Measurements from ENCODE around the gene MBD5. TPM values are rescaled to one million over a fixed set of nuclear protein-coding genes. Genes with fewer than 3 reads are reported as not detected.

Gene MBD5
- total RNA-seq, 1 experiment from 2014 or later, result 33.7 TPM

DNA sequence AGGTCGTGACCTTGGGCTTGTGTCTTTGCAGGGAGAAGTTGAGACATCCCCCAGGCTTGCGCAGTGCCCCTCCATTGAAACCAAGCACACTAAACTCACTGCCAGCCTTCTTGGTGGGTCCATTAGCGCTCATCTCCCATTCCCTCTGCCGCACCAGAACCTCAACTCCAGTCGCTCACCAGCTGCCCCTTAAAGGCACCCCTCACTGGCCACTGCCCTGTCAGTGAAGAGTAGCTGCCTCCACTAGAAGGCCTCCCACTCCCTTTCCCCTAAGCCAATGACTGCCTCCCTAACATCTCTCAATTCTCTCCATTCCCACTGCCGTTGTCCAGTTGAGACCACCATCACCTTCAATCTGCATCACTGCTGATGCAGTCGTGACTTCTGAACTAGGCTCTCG lies 508.9 kb downstream of the MBD5 start:
- TF ChIP-seq, protein P1, sequence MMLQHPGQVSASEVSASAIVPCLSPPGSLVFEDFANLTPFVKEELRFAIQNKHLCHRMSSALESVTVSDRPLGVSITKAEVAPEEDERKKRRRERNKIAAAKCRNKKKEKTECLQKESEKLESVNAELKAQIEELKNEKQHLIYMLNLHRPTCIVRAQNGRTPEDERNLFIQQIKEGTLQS (CRISPR knock-in tag; conservative IDR thresholded peaks at IDR 0.05), result no peak
- no peak for TF ChIP-seq NFYB (CRISPR knock-in tag; conservative IDR thresholded peaks at IDR 0.05; ENCODE audit: low read depth)
- no peak for TF ChIP-seq SP1 (CRISPR knock-in tag; conservative IDR thresholded peaks at IDR 0.05)
- TF ChIP-seq ZNF512 (CRISPR knock-in tag; IDR thresholded peaks at IDR 0.05; ENCODE audit: borderline replicate concordance), result no peak
- TF ChIP-seq, protein P2, sequence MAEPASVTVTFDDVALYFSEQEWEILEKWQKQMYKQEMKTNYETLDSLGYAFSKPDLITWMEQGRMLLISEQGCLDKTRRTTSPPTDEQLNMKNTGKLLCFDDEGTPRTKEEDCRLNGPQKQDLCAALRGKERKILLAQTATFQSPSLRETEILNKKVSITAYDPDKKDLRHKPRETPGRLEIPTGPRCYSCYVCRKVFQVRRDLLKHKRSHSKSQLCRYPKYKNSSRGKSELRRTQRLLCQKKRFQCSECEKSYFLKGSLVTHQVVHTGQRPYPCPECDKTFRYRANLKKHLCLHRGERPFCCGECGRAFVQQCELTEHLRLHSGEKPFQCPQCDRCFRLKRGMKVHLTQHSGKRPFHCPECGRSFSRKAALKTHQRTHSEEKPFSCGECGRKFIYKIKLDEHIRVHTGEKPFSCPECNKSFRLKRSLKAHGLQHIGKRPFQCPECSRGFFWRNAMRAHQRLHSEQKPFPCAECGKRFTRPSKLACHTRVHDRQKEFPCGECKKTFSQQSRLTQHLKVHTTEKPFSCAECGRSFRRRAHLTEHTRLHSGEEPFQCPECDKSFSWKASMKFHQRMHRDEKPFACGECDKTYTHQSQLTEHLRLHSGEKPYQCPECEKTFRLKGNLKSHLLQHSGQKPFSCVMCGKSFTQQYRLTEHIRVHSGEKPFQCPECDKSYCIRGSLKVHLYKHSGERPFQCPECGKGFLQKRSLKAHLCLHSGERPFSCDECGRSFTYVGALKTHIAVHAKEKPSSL (CRISPR knock-in tag; conservative IDR thresholded peaks at IDR 0.05), result no peak
- no peak for TF ChIP-seq RORB (CRISPR knock-in tag; IDR thresholded peaks at IDR 0.05)
- TF ChIP-seq ATF1 (CRISPR knock-in tag; IDR thresholded peaks at IDR 0.05), result no peak
- no peak for TF ChIP-seq SMAD4 (CRISPR knock-in tag; IDR thresholded peaks at IDR 0.05)
- TF ChIP-seq ZNF416 (CRISPR knock-in tag; IDR thresholded peaks at IDR 0.05), result no peak
- TF ChIP-seq CREM (CRISPR knock-in tag; IDR thresholded peaks at IDR 0.05), result no peak
- no peak for TF ChIP-seq NFE2L1 (CRISPR knock-in tag; IDR thresholded peaks at IDR 0.05)
- TF ChIP-seq RELA (CRISPR knock-in tag; IDR thresholded peaks at IDR 0.05; ENCODE audit: borderline replicate concordance), result no peak
- no peak for TF ChIP-seq KAT7 (CRISPR knock-in tag; IDR thresholded peaks at IDR 0.05; ENCODE audit: borderline replicate concordance)
- TF ChIP-seq TEAD1 (CRISPR knock-in tag; IDR thresholded peaks at IDR 0.05), result no peak
- TF ChIP-seq, protein P3, sequence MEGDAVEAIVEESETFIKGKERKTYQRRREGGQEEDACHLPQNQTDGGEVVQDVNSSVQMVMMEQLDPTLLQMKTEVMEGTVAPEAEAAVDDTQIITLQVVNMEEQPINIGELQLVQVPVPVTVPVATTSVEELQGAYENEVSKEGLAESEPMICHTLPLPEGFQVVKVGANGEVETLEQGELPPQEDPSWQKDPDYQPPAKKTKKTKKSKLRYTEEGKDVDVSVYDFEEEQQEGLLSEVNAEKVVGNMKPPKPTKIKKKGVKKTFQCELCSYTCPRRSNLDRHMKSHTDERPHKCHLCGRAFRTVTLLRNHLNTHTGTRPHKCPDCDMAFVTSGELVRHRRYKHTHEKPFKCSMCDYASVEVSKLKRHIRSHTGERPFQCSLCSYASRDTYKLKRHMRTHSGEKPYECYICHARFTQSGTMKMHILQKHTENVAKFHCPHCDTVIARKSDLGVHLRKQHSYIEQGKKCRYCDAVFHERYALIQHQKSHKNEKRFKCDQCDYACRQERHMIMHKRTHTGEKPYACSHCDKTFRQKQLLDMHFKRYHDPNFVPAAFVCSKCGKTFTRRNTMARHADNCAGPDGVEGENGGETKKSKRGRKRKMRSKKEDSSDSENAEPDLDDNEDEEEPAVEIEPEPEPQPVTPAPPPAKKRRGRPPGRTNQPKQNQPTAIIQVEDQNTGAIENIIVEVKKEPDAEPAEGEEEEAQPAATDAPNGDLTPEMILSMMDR (IDR thresholded peaks at IDR 0.05), result no peak
- no peak for TF ChIP-seq ZNF317 (CRISPR knock-in tag; IDR thresholded peaks at IDR 0.05; ENCODE audit: borderline replicate concordance, low read depth)
- Mint-ChIP-seq H3K4me3 (no peak overlapping the region), H3K36me3 (no peaks in the 10 kb centered on the region), H3K27ac (no peak overlapping the region), H3K4me1 (peaks cover 7% of the 10 kb centered on the region), H3K27me3 (ENCODE audit: low read depth) (no peaks in the 10 kb centered on the region; the same call in 1 of the 2 replicates), H3K9me3 (no peaks in the 10 kb centered on the region)
- ATAC-seq (no peak), DNase-seq (ENCODE audit: low spot score) (no peak)
- ChIA-PET POLR2A (no interaction called here), CTCF (no interaction called here)

DNA sequence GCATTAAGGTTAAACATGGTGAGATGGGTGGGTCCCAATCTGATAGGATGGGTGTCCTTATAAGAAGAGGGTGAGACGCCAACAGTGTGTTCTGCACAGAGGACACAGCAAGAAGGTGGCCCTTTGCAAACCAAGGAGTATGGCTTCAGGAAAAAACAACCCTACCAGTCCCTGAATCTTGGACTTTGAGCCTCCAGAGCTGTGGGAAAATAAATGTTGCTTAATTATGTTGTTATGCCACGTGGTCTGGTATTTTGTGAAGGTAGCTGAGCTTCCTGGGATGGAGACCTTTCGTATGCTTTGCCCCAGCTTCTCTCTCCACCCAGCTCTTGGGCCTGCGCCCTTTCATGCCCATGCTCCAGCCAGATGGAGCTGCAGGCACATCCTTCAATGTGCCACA lies 509.5 kb downstream of the MBD5 start:
- H3K9me3 Mint-ChIP-seq, result no peaks in the 10 kb centered on the region
- DNase-seq (ENCODE audit: low spot score), result no peak
- ATAC-seq, result no peak
- H3K4me3 Mint-ChIP-seq, result no peak overlapping the region
- no peaks in the 10 kb centered on the region for H3K36me3 Mint-ChIP-seq
- CTCF ChIA-PET, result interaction anchor here (0.6 kb wide), 1 partner anchor 13 kb away, joined by 3 read pairs; no protein-coding TSS in a partner anchor
- H3K27me3 Mint-ChIP-seq (ENCODE audit: low read depth), result no peaks in the 10 kb centered on the region; the same call in 1 of the 2 replicates
- POLR2A ChIA-PET, result no interaction called here
- H3K4me1 Mint-ChIP-seq, result peaks cover 9% of the 10 kb centered on the region
- H3K27ac Mint-ChIP-seq, result no peak overlapping the region
- no peak for TF ChIP-seq ETV6 (CRISPR knock-in tag; IDR thresholded peaks at IDR 0.05)
- no peak for TF ChIP-seq HMGXB4 (CRISPR knock-in tag; IDR thresholded peaks at IDR 0.05)
- TF ChIP-seq JAZF1 (CRISPR knock-in tag; IDR thresholded peaks at IDR 0.05), result no peak
- TF ChIP-seq GABPB1 (CRISPR knock-in tag; IDR thresholded peaks at IDR 0.05), result no peak
- TF ChIP-seq, protein P4, sequence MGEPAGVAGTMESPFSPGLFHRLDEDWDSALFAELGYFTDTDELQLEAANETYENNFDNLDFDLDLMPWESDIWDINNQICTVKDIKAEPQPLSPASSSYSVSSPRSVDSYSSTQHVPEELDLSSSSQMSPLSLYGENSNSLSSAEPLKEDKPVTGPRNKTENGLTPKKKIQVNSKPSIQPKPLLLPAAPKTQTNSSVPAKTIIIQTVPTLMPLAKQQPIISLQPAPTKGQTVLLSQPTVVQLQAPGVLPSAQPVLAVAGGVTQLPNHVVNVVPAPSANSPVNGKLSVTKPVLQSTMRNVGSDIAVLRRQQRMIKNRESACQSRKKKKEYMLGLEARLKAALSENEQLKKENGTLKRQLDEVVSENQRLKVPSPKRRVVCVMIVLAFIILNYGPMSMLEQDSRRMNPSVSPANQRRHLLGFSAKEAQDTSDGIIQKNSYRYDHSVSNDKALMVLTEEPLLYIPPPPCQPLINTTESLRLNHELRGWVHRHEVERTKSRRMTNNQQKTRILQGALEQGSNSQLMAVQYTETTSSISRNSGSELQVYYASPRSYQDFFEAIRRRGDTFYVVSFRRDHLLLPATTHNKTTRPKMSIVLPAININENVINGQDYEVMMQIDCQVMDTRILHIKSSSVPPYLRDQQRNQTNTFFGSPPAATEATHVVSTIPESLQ (CRISPR knock-in tag; IDR thresholded peaks at IDR 0.05), result no peak
- TF ChIP-seq STAT6 (CRISPR knock-in tag; conservative IDR thresholded peaks at IDR 0.05; ENCODE audit: low read depth), result no peak
- no peak for TF ChIP-seq ZNF138 (CRISPR knock-in tag; conservative IDR thresholded peaks at IDR 0.05)
- TF ChIP-seq TEAD1 (CRISPR knock-in tag; IDR thresholded peaks at IDR 0.05), result no peak
